Smooth muscle cell (in vitro differentiated cells): ENCODE measurements around the gene ENOX1. TPM values are rescaled to one million over a fixed set of nuclear protein-coding genes. Genes with fewer than 3 reads are reported as not detected.

Source experiments
- DNase-seq: peaks from one replicate; lab custom pipeline; 2025; ENCODE audit not compliant: unreplicated experiment; lab: John Stamatoyannopoulos, UW
- H2AFZ ChIP-seq: fragments of 200-600 bp; sonication (generic); 2 replicates; pipeline ENCODE4 v1.6.0; 2016; ENCODE audit warnings: antibody characterized with exemption, low read depth, mild to moderate bottlenecking
- H3F3A ChIP-seq: fragments of 200-600 bp; sonication (generic); 2 replicates; pipeline ENCODE4 v1.6.0; 2017; ENCODE audit warnings: antibody characterized with exemption, low read depth
- H3K27ac ChIP-seq: fragments of 200-600 bp; sonication (generic); 2 replicates; pipeline ENCODE4 v1.5.1; 2016; ENCODE audit warnings: low read depth, mild to moderate bottlenecking
- H3K27me3 ChIP-seq: fragments of 200-600 bp; sonication (generic); 2 replicates; pipeline ENCODE4 v1.6.1; 2016; ENCODE audit warnings: low read depth, mild to moderate bottlenecking
- H3K36me3 ChIP-seq: fragments of 200-600 bp; sonication (generic); 2 replicates; pipeline ENCODE4 v1.5.1; 2016; ENCODE audit warnings: low read depth
- H3K4me1 ChIP-seq: fragments of 200-600 bp; sonication (generic); 2 replicates; pipeline ENCODE4 v1.5.1; 2016; ENCODE audit warnings: low read depth
- H3K4me2 ChIP-seq: fragments of 200-600 bp; sonication (generic); 2 replicates; pipeline ENCODE4 v1.6.0; 2016; ENCODE audit warnings: mild to moderate bottlenecking
- H3K4me3 ChIP-seq: fragments of 200-600 bp; sonication (generic); 2 replicates; pipeline ENCODE4 v1.5.1; 2016; ENCODE audit warnings: mild to moderate bottlenecking
- H3K79me2 ChIP-seq: fragments of 200-600 bp; sonication (generic); 2 replicates; pipeline ENCODE4 v1.6.0; 2016; ENCODE audit warnings: low read depth, mild to moderate bottlenecking
- H3K9ac ChIP-seq: fragments of 200-600 bp; sonication (generic); 2 replicates; pipeline ENCODE4 v1.6.0; 2016; ENCODE audit warnings: low read depth
- H3K9me3 ChIP-seq: fragments of 200-600 bp; sonication (generic); replicated peaks from 2 replicates; pipeline ENCODE4 v1.5.1; 2016; ENCODE audit warnings: low read depth
- H4K20me1 ChIP-seq: fragments of 200-600 bp; sonication (generic); 2 replicates; pipeline ENCODE4 v1.6.0; 2016; ENCODE audit warnings: low read depth
- CTCF ChIP-seq: fragments of 200-600 bp; sonication (generic); IDR thresholded peaks from 2 replicates; pipeline ENCODE4 v1.5.1; 2017; ENCODE audit warnings: borderline replicate concordance, mild to moderate bottlenecking, antibody characterized with exemption; ENCODE audit not compliant: insufficient read depth, poor library complexity, severe bottlenecking
- WGBS: methylation state at CpG from one replicate; pipeline ENCODE4 v1.1.7; 2016; ENCODE audit warnings: low lambda C conversion rate; 5-methylcytosine and 5-hydroxymethylcytosine counted together
- polyA plus RNA-seq: library from polyadenylated mRNA; unstranded; fragments of >200 nt; fragmentation: Nextera tagmentation; extraction: Ambion mirVana; gene quantifications from 2 replicates; pipeline ENCODE4 v1.2.1, GENCODE V29; 2016
- total RNA-seq: library from RNA; depleted of rRNA; stranded (reverse); fragments of >200 nt; gene quantifications from 2 replicates; pipeline ENCODE4 v1.2.3, GENCODE V29; 2014

Gene ENOX1
- total and polyA plus RNA-seq, 2 experiments from 2014 or later = 1.9 to 2.6 TPM

GRCh38 chr13:43267916-43268315, 518.9 kb downstream of the ENOX1 start:
- Histone ChIP-seq H3K9ac (no peak overlapping the region), H3K79me2 (no peaks in the 10 kb centered on the region), H3K4me2 (no peak overlapping the region), H2AFZ (no peak overlapping the region), H3K27ac (peak overlapping the region; percentile 55), H3K4me3 (no peak overlapping the region), H4K20me1 (no peaks in the 10 kb centered on the region), H3K36me3 (no peaks in the 10 kb centered on the region), H3K9me3 (no peaks in the 10 kb centered on the region), H3F3A (peaks cover 21% of the 10 kb centered on the region), H3K27me3 (no peaks in the 10 kb centered on the region), H3K4me1 (peaks cover 21% of the 10 kb centered on the region)
- 95% methylated on average over 3 of the region's 3 CpGs for WGBS
- no peak for DNase-seq
- TF ChIP-seq CTCF = no peak

DNA sequence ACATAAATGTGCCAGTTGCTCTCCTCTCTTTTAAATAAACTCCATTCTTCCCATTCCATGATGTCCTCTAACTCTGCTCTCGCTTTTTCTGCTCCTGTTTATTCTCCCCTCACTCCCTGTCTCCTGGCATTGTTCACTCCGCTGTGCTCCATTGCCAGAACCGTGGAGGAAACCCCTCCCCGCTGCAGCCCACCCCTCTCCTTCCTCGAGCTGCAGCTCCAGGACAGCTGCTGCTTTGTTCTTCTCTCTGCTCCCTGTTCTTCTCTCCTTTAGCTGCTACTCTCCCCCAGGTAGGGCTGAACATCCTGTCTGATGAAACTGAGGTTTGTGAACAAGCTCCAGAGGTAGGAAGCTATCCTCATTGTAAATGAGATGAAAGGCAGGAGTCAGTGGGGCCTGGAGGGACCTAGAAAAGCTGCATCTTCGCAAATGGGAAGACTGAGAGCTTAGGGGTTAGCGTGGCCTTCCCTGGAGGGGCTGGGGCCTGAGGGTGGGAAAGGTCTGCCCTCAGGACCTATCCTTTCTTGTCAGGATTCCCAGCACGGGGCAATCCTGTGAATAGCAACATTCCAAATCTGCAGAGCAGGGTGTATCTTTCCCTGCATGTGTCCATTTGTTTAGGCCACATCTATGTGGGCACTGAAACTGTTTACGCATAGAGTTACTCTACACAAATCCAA, 519.7 kb downstream of the ENOX1 start:
- no peak for DNase-seq
- WGBS = 72% methylated on average over 9 of the region's 9 CpGs
- Histone ChIP-seq H3K4me1 (peaks cover 21% of the 10 kb centered on the region), H3K9ac (no peak overlapping the region), H3F3A (peaks cover 21% of the 10 kb centered on the region), H2AFZ (no peak overlapping the region), H3K27me3 (no peaks in the 10 kb centered on the region), H4K20me1 (no peaks in the 10 kb centered on the region), H3K79me2 (no peaks in the 10 kb centered on the region), H3K9me3 (no peaks in the 10 kb centered on the region), H3K36me3 (no peaks in the 10 kb centered on the region), H3K27ac (no peak overlapping the region), H3K4me2 (no peak overlapping the region), H3K4me3 (no peak overlapping the region)
- TF ChIP-seq CTCF = no peak

DNA sequence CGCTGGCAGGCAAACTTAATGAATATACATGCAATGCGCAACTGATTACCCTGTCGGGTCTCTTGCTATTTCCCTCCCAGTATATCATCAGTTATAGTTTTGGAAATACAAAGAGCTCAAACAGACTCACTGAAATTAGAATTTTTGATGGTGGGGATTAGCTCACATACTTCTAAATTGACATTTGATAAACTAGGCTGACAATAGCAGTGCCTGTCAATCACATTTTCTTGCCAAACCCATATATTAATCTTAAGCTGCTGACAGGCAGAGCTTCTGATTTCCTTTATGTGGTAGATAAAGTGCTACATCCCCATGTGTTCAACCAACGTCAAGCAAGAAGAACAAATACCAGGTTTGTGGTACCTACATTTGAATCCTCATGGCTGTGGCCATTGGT, 521.7 kb downstream of the ENOX1 start:
- no peak overlapping the region for H3K27ac ChIP-seq
- TF ChIP-seq CTCF = no peak
- DNase-seq = no peak
- H3K4me1 ChIP-seq = peaks cover 15% of the 10 kb centered on the region
- H3K79me2 ChIP-seq = no peaks in the 10 kb centered on the region
- no peaks in the 10 kb centered on the region for H4K20me1 ChIP-seq
- H3K4me2 ChIP-seq = no peak overlapping the region
- H3K9ac ChIP-seq = no peak overlapping the region
- 67% methylated on average over 4 of the region's 4 CpGs for WGBS
- H3K36me3 ChIP-seq = no peaks in the 10 kb centered on the region
- no peak overlapping the region for H2AFZ ChIP-seq
- H3K9me3 ChIP-seq = no peaks in the 10 kb centered on the region
- no peaks in the 10 kb centered on the region for H3K27me3 ChIP-seq
- H3F3A ChIP-seq = peaks cover 14% of the 10 kb centered on the region
- H3K4me3 ChIP-seq = no peak overlapping the region

- Histone ChIP-seq H3K9me3 (no peaks in the 10 kb centered on the region), H3K27me3 (no peaks in the 10 kb centered on the region), H4K20me1 (no peaks in the 10 kb centered on the region), H3K9ac (no peak overlapping the region), H3K4me3 (no peak overlapping the region), H3K79me2 (no peaks in the 10 kb centered on the region), H2AFZ (no peak overlapping the region), H3K4me1 (peaks cover 9% of the 10 kb centered on the region), H3K36me3 (no peaks in the 10 kb centered on the region), H3K27ac (no peak overlapping the region), H3K4me2 (no peak overlapping the region), H3F3A (peaks cover 9% of the 10 kb centered on the region)
- no peak for TF ChIP-seq CTCF
- DNase-seq = no peak
- 93% methylated on average over 1 of the region's 1 CpG for WGBS
Measured at GRCh38 chr13:43264458-43264857, 522.3 kb downstream of the ENOX1 start.
